ENCODE measurements around the gene ZNF394. TPM values are rescaled to one million over a fixed set of nuclear protein-coding genes. Genes with fewer than 3 reads are reported as not detected.

Gene ZNF394
- total and polyA plus RNA-seq, 9 of the 15 experiments (the other 6 are each of a cell fraction or from before 2014, with no cell fraction given), result 2.9 to 32.2 (median 24.2) TPM

DNA sequence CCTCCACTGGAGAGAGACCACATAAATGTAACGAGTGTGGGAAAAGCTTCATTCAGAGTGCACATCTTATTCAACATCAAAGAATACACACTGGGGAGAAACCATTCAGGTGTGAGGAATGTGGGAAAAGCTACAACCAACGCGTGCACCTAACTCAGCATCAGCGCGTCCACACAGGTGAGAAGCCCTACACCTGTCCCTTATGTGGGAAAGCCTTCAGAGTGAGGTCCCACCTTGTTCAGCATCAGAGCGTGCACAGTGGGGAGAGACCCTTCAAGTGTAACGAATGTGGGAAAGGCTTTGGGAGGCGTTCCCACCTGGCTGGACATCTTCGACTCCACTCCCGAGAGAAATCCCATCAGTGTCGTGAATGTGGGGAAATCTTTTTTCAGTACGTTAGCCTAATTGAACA lies 31.3 kb upstream of the ZNF394 start:
- Histone ChIP-seq H4K20me1 (replicated peaks; ENCODE audit: control insufficient read depth, insufficient read depth, low read length) (no peaks in the 10 kb centered on the region), H3K36me3 (ENCODE audit: control insufficient read depth, insufficient read depth, low read length) (peaks cover 61% of the 10 kb centered on the region), H2AFZ (ENCODE audit: low read depth, low read length) (no peak overlapping the region), H3K27me3 (ENCODE audit: control insufficient read depth in 2 of 2, insufficient read depth in 2 of 2, low read length in 2 of 2) (no peaks in the 10 kb centered on the region), H3K27ac (ENCODE audit: extremely low read depth, low read depth, low read length) (no peak overlapping the region), H3K4me1 (replicated peaks in 1 of 2; ENCODE audit: control insufficient read depth in 2 of 2, insufficient read depth in 2 of 2, low read length in 2 of 2) (no peaks in the 10 kb centered on the region), H3K9ac (ENCODE audit: insufficient read depth in 1 of 2, low read depth in 2 of 2, low read length in 2 of 2) (no peak overlapping the region), H3K4me3 (no peak overlapping the region), H3K9me3 (replicated peaks; ENCODE audit: control insufficient read depth, insufficient read depth, low read depth, low read length) (peaks cover 40% of the 10 kb centered on the region), H3K79me2 (ENCODE audit: control insufficient read depth, insufficient read depth, low read length) (no peaks in the 10 kb centered on the region), H3K4me2 (ENCODE audit: insufficient read depth, low read length) (no peak overlapping the region), H3K9me1 (ENCODE audit: control insufficient read depth, insufficient read depth, low read length) (no peaks in the 10 kb centered on the region)
- intact Hi-C loops (cut with micrococcal nuclease) (no loop called here), in situ Hi-C loops (cut with MboI) (no loop called here)
- over 99% methylated on average over 12 of the region's 12 CpGs for WGBS (ENCODE audit: insufficient coverage, low coverage, missing lambda C conversion rate)
- ChIA-PET CTCF (ENCODE audit: low intra/inter-chr PET ratio) (no interaction called here), POLR2A (interaction anchor here (0.6 kb wide), 1 partner anchor 14 kb away, joined by 3 read pairs; no protein-coding TSS in a partner anchor)
- FAIRE-seq, result no peak
- ATAC-seq, result no peak
- no TSS peak for BruUV-seq (replicated peaks)
- DNase-seq (ENCODE audit: extremely low read depth in 1 of 4, low spot score in 3 of 4), result no peak
- no peak for TF ChIP-seq CTCFL (IDR thresholded peaks at IDR 0.05; ENCODE audit: borderline replicate concordance, insufficient read depth, low read depth, low read length, poor library complexity, severe bottlenecking)
- TF ChIP-seq TRIM24 (IDR thresholded peaks at IDR 0.05), result peak; percentile 18 to 90; a peak in 2 of 4 replicates
- TF ChIP-seq BCL6 (CRISPR knock-in tag; IDR thresholded peaks at IDR 0.05), result no peak
- TF ChIP-seq, protein P1, sequence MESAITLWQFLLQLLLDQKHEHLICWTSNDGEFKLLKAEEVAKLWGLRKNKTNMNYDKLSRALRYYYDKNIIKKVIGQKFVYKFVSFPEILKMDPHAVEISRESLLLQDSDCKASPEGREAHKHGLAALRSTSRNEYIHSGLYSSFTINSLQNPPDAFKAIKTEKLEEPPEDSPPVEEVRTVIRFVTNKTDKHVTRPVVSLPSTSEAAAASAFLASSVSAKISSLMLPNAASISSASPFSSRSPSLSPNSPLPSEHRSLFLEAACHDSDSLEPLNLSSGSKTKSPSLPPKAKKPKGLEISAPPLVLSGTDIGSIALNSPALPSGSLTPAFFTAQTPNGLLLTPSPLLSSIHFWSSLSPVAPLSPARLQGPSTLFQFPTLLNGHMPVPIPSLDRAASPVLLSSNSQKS (CRISPR knock-in tag; IDR thresholded peaks at IDR 0.05), result no peak
- TF ChIP-seq TCF7 (IDR thresholded peaks at IDR 0.05; ENCODE audit: borderline replicate concordance), result peak; percentile 75; the same call in 1 of the 2 replicates
- TF ChIP-seq RAD21 (CRISPR knock-in tag; conservative IDR thresholded peaks at IDR 0.05 in 1 of 2, IDR thresholded peaks at IDR 0.05 in 1 of 2), result no peak
- peak; percentile 100 for TF ChIP-seq ZNF75A (CRISPR knock-in tag; IDR thresholded peaks at IDR 0.05)
- TF ChIP-seq MAX (CRISPR knock-in tag; IDR thresholded peaks at IDR 0.05), result no peak
- peak; percentile 94 for TF ChIP-seq NFRKB (IDR thresholded peaks at IDR 0.05; ENCODE audit: low read depth)
- TF ChIP-seq TEAD4 (IDR thresholded peaks at IDR 0.05; ENCODE audit: low read length), result peak; percentile 80
- TF ChIP-seq TEAD4 (CRISPR knock-in tag; IDR thresholded peaks at IDR 0.05; ENCODE audit: borderline replicate concordance), result no peak
- TF ChIP-seq ZNF12 (CRISPR knock-in tag; IDR thresholded peaks at IDR 0.05), result no peak

All from K562 (cell line).